Spleen (tissue), 7 donors: ENCODE results near the gene CD4.
A peak's percentile ranks its signal among the peaks of the same experiment; 100 is the strongest.

Source experiments
- CTCF ChIP-seq, 11 experiments: fragments of 200-600 bp in 7 of 11; fragments of 450-650 bp in 4 of 11; sonication (generic) in 4 of 11; IDR thresholded peaks in 8 of 11; conservative IDR thresholded peaks in 3 of 11; 1 replicate in 7 of 11; 2 replicates in 4 of 11; pipeline versions ENCODE4 v1.4.0 to v1.8.0; 2016 to 2021; ENCODE audit warnings: antibody characterized with exemption in 11 of 11, inconsistent platforms in 4 of 11, mild to moderate bottlenecking in 1 of 11
- POLR2AphosphoS5 ChIP-seq, 3 donors: sonication (generic); formaldehyde crosslinking; IDR thresholded peaks; one replicate each; pipeline ENCODE4 v1.5.1; 2017; ENCODE audit warnings: antibody characterized with exemption in 3 of 3
- donor health status: DM: no; HTN: no; CAD: no; lungs with moderate emphysema.
- donor health status: DM: no; HTN: no; CAD: no.
- donor health status: DM: no; HTN: no; CAD: no.

GRCh38 chr12:6828781-6829535, 39.6 kb downstream of the CD4 start:
- TF ChIP-seq CTCF (IDR thresholded peaks at IDR 0.05 in 8 of 11, conservative IDR thresholded peaks at IDR 0.05 in 3 of 11) (no peak), POLR2AphosphoS5 (IDR thresholded peaks at IDR 0.05) (peak in 2 of 3 donors; percentile 25 to 50)
